ENCODE measurements around the gene WDR45B.

The WDR45B gene

DNA sequence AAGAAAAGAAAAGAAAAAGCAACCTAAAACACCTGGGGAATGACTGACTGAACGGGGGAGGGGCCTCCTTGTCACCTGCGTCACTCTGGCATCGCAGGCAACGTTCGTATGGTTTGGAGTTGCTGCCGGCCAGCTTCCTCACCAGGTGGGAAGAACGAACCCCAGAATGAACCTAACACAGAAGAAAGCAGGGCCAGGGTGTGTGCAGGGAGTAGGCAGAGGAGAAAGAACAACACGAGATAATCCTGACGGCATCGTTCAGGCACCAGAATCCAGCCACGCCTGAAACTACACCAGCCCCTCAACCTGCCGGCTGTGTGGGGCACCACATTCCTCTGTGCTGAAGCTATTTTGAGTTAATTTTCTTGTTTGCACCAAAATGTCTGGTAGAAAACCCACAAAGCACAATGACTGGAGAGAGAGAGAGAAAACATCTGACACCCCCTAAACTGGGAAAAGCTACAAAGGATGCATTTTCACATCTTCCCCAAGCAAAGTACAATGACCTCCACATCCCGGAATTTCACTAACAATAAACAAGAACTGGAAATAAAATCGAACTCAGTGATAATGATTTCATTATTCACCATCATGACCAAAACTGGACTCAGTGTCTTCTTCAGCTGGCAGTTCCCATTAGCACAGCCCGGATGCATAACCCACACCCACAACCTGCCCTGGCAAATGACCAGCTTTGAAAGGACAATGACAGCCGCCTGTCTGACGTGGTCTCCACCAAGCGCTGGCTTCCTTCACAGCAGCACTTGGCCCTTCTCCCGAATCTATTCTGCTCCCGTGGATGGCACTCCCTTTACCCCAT lies 26.6 kb upstream of the WDR45B start:
- no peaks in the 10 kb centered on the region for H3K9me3 ChIP-seq (ENCODE audit: low read length)
- TF ChIP-seq EZH2 (IDR thresholded peaks at IDR 0.05; ENCODE audit: borderline replicate concordance, low read length) (no peak), CTCF (IDR thresholded peaks at IDR 0.05; ENCODE audit: low read length) (no peak)
- H3K4me3 ChIP-seq (ENCODE audit: low read depth, low read length, poor library complexity, severe bottlenecking): no peak overlapping the region
- peaks cover 14% of the 10 kb centered on the region for H3K4me1 ChIP-seq (ENCODE audit: insufficient read depth, low read length, severe bottlenecking)
- no peak overlapping the region for H3K27ac ChIP-seq (ENCODE audit: low read depth, low read length, poor library complexity, severe bottlenecking)
- no peaks in the 10 kb centered on the region for H3K9me2 ChIP-seq (ENCODE audit: low read depth, low read length)
- no peaks in the 10 kb centered on the region for H3F3A ChIP-seq (ENCODE audit: insufficient read depth, low read length)
- no peak overlapping the region for H3K9ac ChIP-seq (ENCODE audit: low read length)
- no peaks in the 10 kb centered on the region for H3K27me3 ChIP-seq (ENCODE audit: insufficient read depth, low read length)
- no peak overlapping the region for H3K4me2 ChIP-seq (ENCODE audit: low read length)
- no peaks in the 10 kb centered on the region for H3K79me2 ChIP-seq (ENCODE audit: insufficient read depth, low read length)
- H2AFZ ChIP-seq (ENCODE audit: low read length): no peak overlapping the region
- H3K36me3 ChIP-seq (ENCODE audit: insufficient read depth, low read length): no peaks in the 10 kb centered on the region; the same call in 1 of the 2 replicates
- H4K20me1 ChIP-seq (ENCODE audit: insufficient read depth, low read length): no peaks in the 10 kb centered on the region

DNA sequence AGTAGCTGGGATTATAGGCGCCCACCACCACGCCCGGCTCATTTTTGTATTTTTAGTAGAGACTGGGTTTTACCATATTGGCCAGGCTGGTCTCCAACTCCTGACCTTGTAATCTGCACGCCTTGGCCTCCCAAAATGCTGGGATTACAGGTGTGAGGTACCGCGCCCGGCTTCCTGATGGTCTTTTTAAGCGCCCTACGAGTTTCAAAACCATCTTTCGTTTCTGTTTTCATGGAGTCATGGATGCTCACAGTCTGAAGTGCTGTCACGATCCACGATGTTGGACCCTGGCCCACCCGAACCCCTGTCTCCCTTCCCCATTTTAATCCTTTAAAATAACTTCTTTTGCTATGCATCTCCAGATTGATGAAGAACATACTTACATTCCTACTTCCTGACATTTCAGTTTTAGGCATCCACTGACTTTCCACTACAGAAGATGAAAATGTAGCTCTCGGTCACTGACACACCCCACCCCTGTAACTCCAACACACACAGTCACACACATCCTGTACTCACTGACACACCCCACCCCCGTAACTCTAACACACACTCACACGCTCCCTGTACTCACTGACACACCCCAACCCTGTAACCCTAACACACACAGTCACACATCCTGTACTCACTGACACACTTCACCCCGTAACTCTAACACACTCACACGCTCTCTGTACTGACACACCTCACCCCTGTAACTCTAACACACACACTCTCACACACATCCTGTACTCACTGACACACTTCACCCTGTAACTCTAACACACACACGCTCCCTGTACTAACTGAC lies 22.6 kb upstream of the WDR45B start:
- H3K36me3 ChIP-seq (ENCODE audit: insufficient read depth, low read length): no peaks in the 10 kb centered on the region; the same call in 1 of the 2 replicates
- H3F3A ChIP-seq (ENCODE audit: insufficient read depth, low read length): no peaks in the 10 kb centered on the region
- no peaks in the 10 kb centered on the region for H3K27me3 ChIP-seq (ENCODE audit: insufficient read depth, low read length)
- no peak overlapping the region for H3K9ac ChIP-seq (ENCODE audit: low read length)
- TF ChIP-seq CTCF (IDR thresholded peaks at IDR 0.05; ENCODE audit: low read length) (no peak), EZH2 (IDR thresholded peaks at IDR 0.05; ENCODE audit: borderline replicate concordance, low read length) (no peak)
- no peak overlapping the region for H3K4me3 ChIP-seq (ENCODE audit: low read depth, low read length, poor library complexity, severe bottlenecking)
- no peak overlapping the region for H3K27ac ChIP-seq (ENCODE audit: low read depth, low read length, poor library complexity, severe bottlenecking)
- no peaks in the 10 kb centered on the region for H3K9me2 ChIP-seq (ENCODE audit: low read depth, low read length)
- H3K79me2 ChIP-seq (ENCODE audit: insufficient read depth, low read length): no peaks in the 10 kb centered on the region
- no peaks in the 10 kb centered on the region for H3K4me1 ChIP-seq (ENCODE audit: insufficient read depth, low read length, severe bottlenecking)
- H2AFZ ChIP-seq (ENCODE audit: low read length): no peak overlapping the region
- no peaks in the 10 kb centered on the region for H3K9me3 ChIP-seq (ENCODE audit: low read length)
- H3K4me2 ChIP-seq (ENCODE audit: low read length): no peak overlapping the region
- no peaks in the 10 kb centered on the region for H4K20me1 ChIP-seq (ENCODE audit: insufficient read depth, low read length)

DNA sequence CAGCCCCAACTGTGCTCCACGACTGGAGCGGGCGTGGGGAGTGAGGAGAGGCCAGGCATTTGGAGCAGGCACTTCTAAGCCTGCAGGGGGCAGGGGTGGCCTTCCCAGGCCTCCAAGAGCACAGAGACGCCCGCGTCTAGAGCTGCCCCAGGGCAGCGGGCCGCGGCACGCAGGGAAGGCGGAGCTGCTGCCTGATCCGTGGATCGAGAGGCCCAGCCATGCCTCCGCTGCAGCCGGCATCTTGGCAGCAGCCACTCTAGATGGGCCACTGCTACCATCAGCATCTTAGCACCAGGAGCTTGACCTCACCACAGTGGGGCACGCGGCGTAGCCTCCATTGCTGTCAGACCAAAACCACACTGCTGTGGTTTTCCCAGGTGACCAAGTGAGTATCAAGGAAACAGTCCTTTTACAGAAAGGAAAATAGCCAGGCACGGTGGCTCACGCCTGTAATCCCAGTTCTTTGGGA lies 20.4 kb upstream of the WDR45B start:
- Histone ChIP-seq H3K36me3 (ENCODE audit: insufficient read depth, low read length) (no peaks in the 10 kb centered on the region; the same call in 1 of the 2 replicates), H3K27ac (ENCODE audit: low read depth, low read length, poor library complexity, severe bottlenecking) (no peak overlapping the region), H3K9me2 (ENCODE audit: low read depth, low read length) (no peaks in the 10 kb centered on the region), H3K79me2 (ENCODE audit: insufficient read depth, low read length) (no peaks in the 10 kb centered on the region), H3K4me1 (ENCODE audit: insufficient read depth, low read length, severe bottlenecking) (no peaks in the 10 kb centered on the region), H3F3A (ENCODE audit: insufficient read depth, low read length) (no peaks in the 10 kb centered on the region), H3K27me3 (ENCODE audit: insufficient read depth, low read length) (no peaks in the 10 kb centered on the region; the same call in 1 of the 2 replicates), H3K9me3 (ENCODE audit: low read length) (no peaks in the 10 kb centered on the region), H3K4me2 (ENCODE audit: low read length) (peak overlapping the region; percentile 11; the same call in 1 of the 2 replicates), H2AFZ (ENCODE audit: low read length) (no peak overlapping the region), H4K20me1 (ENCODE audit: insufficient read depth, low read length) (no peaks in the 10 kb centered on the region), H3K4me3 (ENCODE audit: low read depth, low read length, poor library complexity, severe bottlenecking) (no peak overlapping the region), H3K9ac (ENCODE audit: low read length) (no peak overlapping the region)
- no peak for TF ChIP-seq EZH2 (IDR thresholded peaks at IDR 0.05; ENCODE audit: borderline replicate concordance, low read length)
- peak; percentile 55 for TF ChIP-seq CTCF (IDR thresholded peaks at IDR 0.05; ENCODE audit: low read length)

Measured in OCI-LY1 (cell line).